Measurements from ENCODE around the gene MRM2. TPM values are rescaled to one million over a fixed set of nuclear protein-coding genes. Genes with fewer than 3 reads are reported as not detected.

MRM2 gene
- total RNA-seq, 1 donor from 2014 or later, result 18.9 TPM

- Mint-ChIP-seq H3K4me1 (ENCODE audit: unreplicated experiment) (peaks cover 16% of the 10 kb centered on the region), H3K9me3 (ENCODE audit: unreplicated experiment) (no peaks in the 10 kb centered on the region), H3K27me3 (ENCODE audit: unreplicated experiment) (no peaks in the 10 kb centered on the region), H3K4me3 (ENCODE audit: unreplicated experiment) (no peak overlapping the region), H3K36me3 (ENCODE audit: unreplicated experiment) (peaks cover 3% of the 10 kb centered on the region), H3K27ac (ENCODE audit: unreplicated experiment) (no peak overlapping the region)
- no peak for DNase-seq (ENCODE audit: extremely low spot score, unreplicated experiment)
- TF ChIP-seq CTCF (IDR thresholded peaks at IDR 0.05), result no peak
These were observed 11.7 kb upstream of the MRM2 start for GRCh38 chr7:2253525-2254244.

- H3K4me3 Mint-ChIP-seq (ENCODE audit: unreplicated experiment), result no peak overlapping the region
- no peak overlapping the region for H3K27ac Mint-ChIP-seq (ENCODE audit: unreplicated experiment)
- no peaks in the 10 kb centered on the region for H3K9me3 Mint-ChIP-seq (ENCODE audit: unreplicated experiment)
- no peaks in the 10 kb centered on the region for H3K27me3 Mint-ChIP-seq (ENCODE audit: unreplicated experiment)
- no peak for DNase-seq (ENCODE audit: extremely low spot score, unreplicated experiment)
- H3K36me3 Mint-ChIP-seq (ENCODE audit: unreplicated experiment), result peaks cover 3% of the 10 kb centered on the region
- peaks cover 22% of the 10 kb centered on the region for H3K4me1 Mint-ChIP-seq (ENCODE audit: unreplicated experiment)
- no peak for TF ChIP-seq CTCF (IDR thresholded peaks at IDR 0.05)
These were observed 11.0 kb upstream of the MRM2 start for GRCh38 chr7:2253021-2253420.

GRCh38 chr7:2251841-2252771 is 10.1 kb upstream of the MRM2 start:
- Mint-ChIP-seq H3K4me1 (ENCODE audit: unreplicated experiment) (peaks cover 24% of the 10 kb centered on the region), H3K27ac (ENCODE audit: unreplicated experiment) (no peak overlapping the region), H3K27me3 (ENCODE audit: unreplicated experiment) (no peaks in the 10 kb centered on the region), H3K36me3 (ENCODE audit: unreplicated experiment) (peaks cover 3% of the 10 kb centered on the region), H3K4me3 (ENCODE audit: unreplicated experiment) (no peak overlapping the region), H3K9me3 (ENCODE audit: unreplicated experiment) (no peaks in the 10 kb centered on the region)
- no peak for DNase-seq (ENCODE audit: extremely low spot score, unreplicated experiment)
- TF ChIP-seq CTCF (IDR thresholded peaks at IDR 0.05), result no peak

- H3K4me3 Mint-ChIP-seq (ENCODE audit: unreplicated experiment), result no peak overlapping the region
- peaks cover 24% of the 10 kb centered on the region for H3K4me1 Mint-ChIP-seq (ENCODE audit: unreplicated experiment)
- peak overlapping the region; percentile 23 for H3K27ac Mint-ChIP-seq (ENCODE audit: unreplicated experiment)
- peaks cover under 1% of the 10 kb centered on the region for H3K36me3 Mint-ChIP-seq (ENCODE audit: unreplicated experiment)
- no peaks in the 10 kb centered on the region for H3K27me3 Mint-ChIP-seq (ENCODE audit: unreplicated experiment)
- TF ChIP-seq CTCF (IDR thresholded peaks at IDR 0.05), result no peak
- H3K9me3 Mint-ChIP-seq (ENCODE audit: unreplicated experiment), result no peaks in the 10 kb centered on the region
- DNase-seq (ENCODE audit: extremely low spot score, unreplicated experiment), result no peak
These were observed 9.4 kb upstream of the MRM2 start for GRCh38 chr7:2251381-2251780.

GRCh38 chr7:2249744-2250323 is 7.8 kb upstream of the MRM2 start:
- Mint-ChIP-seq H3K27me3 (ENCODE audit: unreplicated experiment) (no peaks in the 10 kb centered on the region), H3K36me3 (ENCODE audit: unreplicated experiment) (no peaks in the 10 kb centered on the region), H3K4me1 (ENCODE audit: unreplicated experiment) (peaks cover 24% of the 10 kb centered on the region), H3K4me3 (ENCODE audit: unreplicated experiment) (no peak overlapping the region), H3K9me3 (ENCODE audit: unreplicated experiment) (no peaks in the 10 kb centered on the region), H3K27ac (ENCODE audit: unreplicated experiment) (peak overlapping the region; percentile 97)
- no peak for DNase-seq (ENCODE audit: extremely low spot score, unreplicated experiment)
- no peak for TF ChIP-seq CTCF (IDR thresholded peaks at IDR 0.05)

Measured in osteocyte (in vitro differentiated cells).